Astrocyte (in vitro differentiated cells and primary cell): ENCODE measurements around the gene LARP6. TPM values are rescaled to one million over a fixed set of nuclear protein-coding genes. Genes with fewer than 3 reads are reported as not detected.
A peak's percentile ranks its signal among the peaks of the same experiment; 100 is the strongest.

ENCODE experiments used
- DNase-seq: peaks from one replicate; pipeline ENCODE4 v3.0.0-alpha.2; 2010; ENCODE audit warnings: low read depth
- FAIRE-seq: peaks from 2 replicates; lab custom pipeline; 2011; peaks lifted over from hg19 to GRCh38; lab: Jason Lieb, UNC
- H2AFZ ChIP-seq: 2 replicates; pipeline ENCODE4 v1.6.0; 2012; ENCODE audit warnings: low read depth, low read length, inconsistent platforms
- H3K27ac ChIP-seq: 2 replicates; pipeline ENCODE4 v1.5.1; 2011; ENCODE audit warnings: low read depth, low read length, inconsistent platforms
- H3K27me3 ChIP-seq: 2 replicates; pipeline ENCODE4 v1.6.0; 2011; ENCODE audit warnings: low read length, inconsistent platforms; ENCODE audit not compliant: insufficient read depth
- H3K36me3 ChIP-seq: 2 replicates; pipeline ENCODE4 v1.5.1; 2011; ENCODE audit warnings: low read length, inconsistent platforms; ENCODE audit not compliant: insufficient read depth
- H3K4me1 ChIP-seq: 2 replicates; pipeline ENCODE4 v1.5.1; 2011; ENCODE audit warnings: low read length, inconsistent platforms; ENCODE audit not compliant: insufficient read depth
- H3K4me2 ChIP-seq: 2 replicates; pipeline ENCODE4 v1.6.0; 2012; ENCODE audit warnings: low read length, inconsistent platforms
- H3K4me3 ChIP-seq: 2 replicates; pipeline ENCODE4 v1.5.1; 2011; ENCODE audit warnings: low read depth, mild to moderate bottlenecking, low read length, inconsistent platforms; ENCODE audit not compliant: insufficient read depth
- H3K79me2 ChIP-seq: 2 replicates; pipeline ENCODE4 v1.6.0; 2012; ENCODE audit warnings: mild to moderate bottlenecking, low read length, inconsistent platforms; ENCODE audit not compliant: insufficient read depth
- H3K9ac ChIP-seq: 2 replicates; pipeline ENCODE4 v1.6.0; 2012; ENCODE audit warnings: mild to moderate bottlenecking, low read length, inconsistent platforms
- H3K9me3 ChIP-seq: 2 replicates; pipeline ENCODE4 v1.5.1; 2012; ENCODE audit warnings: low read depth, mild to moderate bottlenecking, low read length, inconsistent platforms; ENCODE audit not compliant: insufficient read depth
- H4K20me1 ChIP-seq: 2 replicates; pipeline ENCODE4 v1.6.0; 2012; ENCODE audit warnings: low read length, inconsistent platforms; ENCODE audit not compliant: insufficient read depth
- H3K27ac Mint-ChIP-seq: one replicate; pipeline ENCODE4 v1.8.0; 2021; ENCODE audit warnings: mild to moderate bottlenecking, mixed read lengths; ENCODE audit not compliant: unreplicated experiment
- H3K27me3 Mint-ChIP-seq: one replicate; pipeline ENCODE4 v1.8.0; 2021; ENCODE audit warnings: low read depth, mixed read lengths; ENCODE audit not compliant: unreplicated experiment
- H3K36me3 Mint-ChIP-seq: one replicate; pipeline ENCODE4 v1.8.0; 2021; ENCODE audit warnings: low read depth, mixed read lengths; ENCODE audit not compliant: unreplicated experiment
- H3K4me1 Mint-ChIP-seq: one replicate; pipeline ENCODE4 v1.8.0; 2021; ENCODE audit warnings: low read depth, mixed read lengths; ENCODE audit not compliant: unreplicated experiment
- H3K4me3 Mint-ChIP-seq: one replicate; pipeline ENCODE4 v1.8.0; 2021; ENCODE audit warnings: mild to moderate bottlenecking, moderate library complexity, mixed read lengths; ENCODE audit not compliant: unreplicated experiment
- H3K9me3 Mint-ChIP-seq: one replicate; pipeline ENCODE4 v1.8.0; 2021; ENCODE audit warnings: mild to moderate bottlenecking, mixed read lengths; ENCODE audit not compliant: unreplicated experiment
- CTCF ChIP-seq: IDR thresholded peaks from 2 replicates; pipeline ENCODE4 v1.5.1; 2011; ENCODE audit warnings: low read depth, mild to moderate bottlenecking, inconsistent platforms, low read length, moderate library complexity; ENCODE audit not compliant: insufficient read depth
- EZH2 ChIP-seq: IDR thresholded peaks from 2 replicates; pipeline ENCODE4 v1.6.1; 2012; ENCODE audit warnings: mild to moderate bottlenecking, low read length, inconsistent platforms; ENCODE audit not compliant: insufficient read depth
- total RNA-seq: library from RNA; stranded (reverse); gene quantifications from 2 replicates; pipeline ENCODE4 v1.2.1, GENCODE V29; 2021

The LARP6 gene
- total RNA-seq, 1 donor from 2014 or later: 61.5 TPM

- H3K4me3 Mint-ChIP-seq: no peak overlapping the region
- no peaks in the 10 kb centered on the region for H4K20me1 ChIP-seq
- no peak overlapping the region for H3K9ac ChIP-seq
Measured at GRCh38 chr15:70879401-70879800, 25.4 kb upstream of the LARP6 start.

GRCh38 chr15:70876683-70877082 lies 22.7 kb upstream of the LARP6 start:
- TF ChIP-seq EZH2 (no peak), CTCF (no peak)
- Histone ChIP-seq H3K4me2 (no peak overlapping the region), H3K27me3 (no peaks in the 10 kb centered on the region), H3K36me3 (no peaks in the 10 kb centered on the region), H3K79me2 (no peaks in the 10 kb centered on the region), H3K9ac (no peak overlapping the region), H3K27ac (no peak overlapping the region), H2AFZ (no peak overlapping the region), H3K9me3 (no peaks in the 10 kb centered on the region), H3K4me1 (peaks cover 4% of the 10 kb centered on the region), H3K4me3 (no peak overlapping the region), H4K20me1 (no peaks in the 10 kb centered on the region)
- H3K9me3 Mint-ChIP-seq: peaks cover 2% of the 10 kb centered on the region
- H3K36me3 Mint-ChIP-seq: peaks cover 7% of the 10 kb centered on the region
- H3K4me1 Mint-ChIP-seq: peaks cover 7% of the 10 kb centered on the region
- no peaks in the 10 kb centered on the region for H3K27me3 Mint-ChIP-seq
- H3K27ac Mint-ChIP-seq: no peak overlapping the region
- FAIRE-seq (no peak), DNase-seq (no peak)
- no peak overlapping the region for H3K4me3 Mint-ChIP-seq

More at GRCh38 chr15:70879401-70879800, 25.4 kb upstream of the LARP6 start:
- Histone ChIP-seq H3K27ac (peak overlapping the region; percentile 20), H3K36me3 (no peaks in the 10 kb centered on the region), H3K4me2 (peak overlapping the region; percentile 27), H3K4me3 (no peak overlapping the region), H3K9me3 (no peaks in the 10 kb centered on the region), H3K4me1 (peaks cover 4% of the 10 kb centered on the region), H3K27me3 (no peaks in the 10 kb centered on the region), H3K79me2 (no peaks in the 10 kb centered on the region), H2AFZ (no peak overlapping the region)
- no peaks in the 10 kb centered on the region for H3K9me3 Mint-ChIP-seq
- no peaks in the 10 kb centered on the region for H3K27me3 Mint-ChIP-seq
- TF ChIP-seq EZH2 (no peak), CTCF (no peak)
- FAIRE-seq (peak; percentile 71), DNase-seq (peak; percentile 89)
- H3K36me3 Mint-ChIP-seq: no peaks in the 10 kb centered on the region
- no peak overlapping the region for H3K27ac Mint-ChIP-seq
- peaks cover 16% of the 10 kb centered on the region for H3K4me1 Mint-ChIP-seq

GRCh38 chr15:70876011-70876410 lies 22.1 kb upstream of the LARP6 start:
- Histone ChIP-seq H3K27ac (no peak overlapping the region), H2AFZ (no peak overlapping the region), H3K9me3 (no peaks in the 10 kb centered on the region), H3K9ac (no peak overlapping the region), H3K27me3 (no peaks in the 10 kb centered on the region), H3K4me3 (no peak overlapping the region), H3K79me2 (no peaks in the 10 kb centered on the region), H3K4me1 (peaks cover 4% of the 10 kb centered on the region), H3K36me3 (no peaks in the 10 kb centered on the region), H3K4me2 (no peak overlapping the region), H4K20me1 (no peaks in the 10 kb centered on the region)
- Mint-ChIP-seq H3K27me3 (no peaks in the 10 kb centered on the region), H3K36me3 (peaks cover 7% of the 10 kb centered on the region), H3K4me1 (peaks cover 7% of the 10 kb centered on the region), H3K9me3 (peaks cover 2% of the 10 kb centered on the region), H3K4me3 (no peak overlapping the region), H3K27ac (no peak overlapping the region)
- no peak for FAIRE-seq
- TF ChIP-seq EZH2: no peak
- no peak for TF ChIP-seq CTCF
- DNase-seq: no peak
